GM18505 (cell line): Measurements from ENCODE around the gene MLH3.

Source experiments
- ATAC-seq: cut with Tn5 transposase; IDR thresholded peaks from one replicate; pipeline ENCODE4 v1.9.1; 2021; ENCODE audit not compliant: unreplicated experiment
- POLR2A ChIP-seq: IDR thresholded peaks from 4 replicates; pipeline ENCODE4 v1.6.1; 2011; ENCODE audit warnings: borderline replicate concordance; ENCODE audit not compliant: insufficient read depth, insufficient read length; ENCODE audit errors: extremely low read depth

MLH3 gene

GRCh38 chr14:74979442-74980397 is 71.5 kb downstream of the MLH3 start:
- no peak for ATAC-seq
- TF ChIP-seq POLR2A, result no peak

- no peak for ATAC-seq
- TF ChIP-seq POLR2A, result no peak
Observed at GRCh38 chr14:74979029-74979428, 72.2 kb downstream of the MLH3 start.

GRCh38 chr14:74978416-74978947 is 72.8 kb downstream of the MLH3 start:
- ATAC-seq, result no peak
- no peak for TF ChIP-seq POLR2A

GRCh38 chr14:74977901-74978385 is 73.3 kb downstream of the MLH3 start:
- no peak for ATAC-seq
- no peak for TF ChIP-seq POLR2A

GRCh38 chr14:74977164-74977900 is 73.9 kb downstream of the MLH3 start:
- ATAC-seq, result no peak
- no peak for TF ChIP-seq POLR2A

DNA sequence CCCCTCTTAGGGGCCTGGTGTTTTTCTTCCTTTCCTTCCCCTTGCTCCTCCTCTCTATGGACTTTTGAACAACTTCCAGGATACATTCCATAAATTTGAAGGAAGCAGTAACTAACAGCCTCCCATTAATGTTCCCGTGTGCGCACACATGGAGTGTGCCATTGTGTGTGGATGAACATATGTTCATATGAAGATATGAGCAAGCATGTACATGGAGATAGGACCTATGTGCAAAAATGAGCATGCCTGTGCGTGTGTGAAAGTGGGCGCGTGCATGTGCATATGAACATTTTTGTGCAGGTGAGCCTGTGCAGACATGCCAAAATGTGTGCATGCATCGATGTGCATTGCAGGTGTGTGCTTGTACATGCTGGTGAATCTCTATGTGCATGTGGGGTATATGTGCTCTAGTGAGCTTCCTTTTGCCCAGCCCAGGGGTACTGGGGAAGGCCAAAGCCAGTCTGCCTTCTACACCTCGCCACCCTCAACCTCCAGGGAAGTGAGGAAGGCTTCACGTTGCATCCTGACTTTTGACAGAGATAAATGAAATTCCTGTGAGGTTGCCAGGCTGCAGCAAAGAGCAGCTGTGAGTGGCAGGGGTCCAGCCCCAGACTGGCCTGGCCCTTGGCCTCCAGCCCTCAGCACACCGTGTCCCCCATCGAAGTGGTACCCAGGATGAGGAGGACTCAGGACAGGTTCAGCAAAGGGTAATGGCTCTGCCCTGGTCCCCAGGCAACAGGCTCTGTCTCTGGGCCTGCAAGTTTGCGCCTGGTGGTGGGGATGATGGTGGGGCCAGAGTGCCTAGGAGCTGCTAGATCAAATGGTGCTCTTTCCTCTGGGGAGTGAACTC is 74.8 kb downstream of the MLH3 start:
- ATAC-seq, result no peak

GRCh38 chr14:74975059-74975810 is 76.0 kb downstream of the MLH3 start:
- TF ChIP-seq POLR2A, result no peak
- ATAC-seq, result no peak

More for the DNA sequence above, 74.8 kb downstream of the MLH3 start:
- no peak for TF ChIP-seq POLR2A

GRCh38 chr14:74974364-74975058 is 76.8 kb downstream of the MLH3 start:
- no peak for ATAC-seq
- TF ChIP-seq POLR2A, result no peak

GRCh38 chr14:74973905-74974363 is 77.3 kb downstream of the MLH3 start:
- no peak for ATAC-seq
- TF ChIP-seq POLR2A, result no peak

DNA sequence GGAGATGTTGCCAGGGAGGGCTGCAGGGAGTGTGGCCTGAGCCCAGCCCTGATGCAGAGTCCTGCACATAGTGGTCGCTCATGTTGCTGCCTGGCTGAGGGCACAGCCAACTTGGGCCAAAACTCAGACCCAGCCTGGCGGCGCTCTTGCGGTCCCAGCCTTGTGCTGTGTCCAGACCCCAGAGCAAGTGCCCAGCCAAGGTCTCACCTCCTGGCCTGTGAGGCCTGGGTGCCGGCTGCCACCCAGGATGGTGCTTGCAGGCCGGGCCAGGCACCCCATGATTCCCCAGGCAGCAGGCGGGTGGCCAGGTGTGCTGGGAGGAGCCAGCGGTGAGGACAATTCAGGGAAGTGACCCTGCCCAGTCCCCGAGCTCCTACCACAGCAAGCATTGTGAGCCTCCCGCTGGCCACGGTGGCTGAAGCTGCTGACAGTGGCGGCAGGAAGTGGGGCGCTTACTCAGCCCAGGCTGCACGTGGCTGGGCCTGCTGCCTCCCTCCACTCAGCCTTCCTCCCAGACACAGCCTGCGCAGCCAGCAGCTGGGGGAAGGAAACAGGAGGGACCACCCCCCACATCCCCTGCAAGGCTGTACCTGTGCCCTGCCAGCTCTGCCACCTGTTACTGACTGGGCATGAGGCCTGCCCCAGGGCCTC is 78.1 kb downstream of the MLH3 start:
- TF ChIP-seq POLR2A, result no peak
- ATAC-seq, result no peak

DNA sequence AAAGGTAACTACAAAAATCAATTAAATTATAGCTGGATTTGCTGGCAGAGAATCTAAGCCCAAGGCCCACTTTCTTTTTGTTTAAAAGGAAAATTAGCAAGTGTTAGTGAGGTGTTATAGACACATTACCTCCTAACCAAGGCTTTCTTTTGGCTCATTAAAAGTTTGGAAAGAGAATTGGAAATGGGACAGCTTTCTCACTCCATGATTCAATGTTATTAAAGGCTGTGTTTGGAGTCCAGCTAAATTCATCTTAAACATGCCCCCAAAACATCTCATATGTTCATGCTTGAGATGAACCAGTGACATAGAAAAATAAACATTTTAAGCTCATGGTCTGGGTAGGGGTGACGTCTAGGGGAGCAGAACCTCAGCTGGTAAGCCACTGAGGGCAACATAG is 82.5 kb downstream of the MLH3 start:
- ATAC-seq, result no peak
- no peak for TF ChIP-seq POLR2A

DNA sequence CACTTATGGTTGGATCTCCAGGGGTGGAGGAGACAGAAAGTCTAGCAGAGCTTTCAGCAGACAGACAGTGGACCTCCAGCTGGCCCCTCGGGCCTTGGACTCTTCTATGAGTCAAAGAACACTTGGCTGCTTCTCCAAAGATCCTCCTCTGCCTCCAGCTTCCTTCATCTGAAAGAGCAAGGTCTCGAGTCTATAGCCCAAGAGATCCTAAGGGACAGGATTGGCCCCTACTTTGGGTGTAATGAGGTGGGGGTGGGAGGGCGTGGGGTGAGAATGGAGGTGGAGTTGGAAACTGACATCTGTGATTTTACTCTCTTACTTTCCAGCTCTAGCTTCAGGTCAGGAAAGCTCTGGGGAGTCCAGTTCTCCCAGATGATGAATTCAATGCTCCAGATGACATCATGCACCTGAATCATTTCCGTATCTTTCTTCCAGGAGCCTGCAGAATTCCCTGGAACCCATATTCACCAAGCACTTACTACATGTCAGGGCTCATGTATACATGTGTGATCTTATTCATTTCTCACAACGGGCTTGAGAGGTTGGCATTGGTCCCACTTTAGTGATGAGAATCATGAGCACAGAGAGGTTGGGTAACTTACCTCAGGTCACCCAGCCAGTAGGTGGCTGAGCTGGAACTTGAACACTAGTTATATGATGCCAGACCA is 85.6 kb downstream of the MLH3 start:
- TF ChIP-seq POLR2A, result no peak
- no peak for ATAC-seq
